Esophagus (tissue), 2 donors: ENCODE measurements around the gene BRD1. TPM values are rescaled to one million over a fixed set of nuclear protein-coding genes. Genes with fewer than 3 reads are reported as not detected.

Source experiments
- H3K27ac ChIP-seq, 2 donors: one replicate each; pipeline ENCODE4 v1.5.1; 2013; ENCODE audit warnings: low read depth in 2 of 2, mild to moderate bottlenecking in 2 of 2, inconsistent platforms in 1 of 2, low read length in 1 of 2, moderate library complexity in 1 of 2
- H3K27me3 ChIP-seq, 2 donors: one replicate each; pipeline ENCODE4 v1.6.1; 2013; ENCODE audit warnings: low read length in 2 of 2, control low read depth in 1 of 2, mild to moderate bottlenecking in 1 of 2; ENCODE audit not compliant: insufficient read depth in 2 of 2, control insufficient read depth in 1 of 2
- H3K36me3 ChIP-seq, 2 donors: one replicate each; pipeline ENCODE4 v1.6.1; 2013; ENCODE audit warnings: low read length in 1 of 2; ENCODE audit not compliant: control insufficient read depth in 2 of 2, insufficient read depth in 2 of 2
- H3K4me1 ChIP-seq, 2 donors: one replicate each; pipeline ENCODE4 v1.6.1; 2013; ENCODE audit warnings: low read length in 1 of 2; ENCODE audit not compliant: control insufficient read depth in 2 of 2, insufficient read depth in 2 of 2
- H3K4me3 ChIP-seq, 2 donors: one replicate each; pipeline ENCODE4 v1.5.1; 2013; ENCODE audit warnings: low read length in 2 of 2, mild to moderate bottlenecking in 2 of 2, low read depth in 1 of 2, moderate library complexity in 1 of 2
- H3K9me3 ChIP-seq, 2 donors: one replicate each; pipeline ENCODE4 v1.6.1; 2013; ENCODE audit warnings: mild to moderate bottlenecking in 2 of 2, low read depth in 1 of 2, low read length in 1 of 2, moderate library complexity in 1 of 2; ENCODE audit not compliant: control insufficient read depth in 2 of 2, insufficient read depth in 1 of 2
- WGBS, 2 donors: extraction: QIAGEN DNeasy Blood & Tissue Kit; methylation state at CpG; one replicate each; pipeline ENCODE4 v1.1.7; 2013; 5-methylcytosine and 5-hydroxymethylcytosine counted together
- polyA plus RNA-seq, 2 donors: library from polyadenylated mRNA; stranded (reverse); fragments of 200-250 nt; gene quantifications; one replicate each; pipeline ENCODE4 v1.2.3, GENCODE V29; 2013
- donor health status: healthy with polysubstance abuse.
- donor health status: Bipolar disorder and iron deficiency.

Gene BRD1
- polyA plus RNA-seq, 2 donors, result 17.7 to 23.5 TPM

DNA sequence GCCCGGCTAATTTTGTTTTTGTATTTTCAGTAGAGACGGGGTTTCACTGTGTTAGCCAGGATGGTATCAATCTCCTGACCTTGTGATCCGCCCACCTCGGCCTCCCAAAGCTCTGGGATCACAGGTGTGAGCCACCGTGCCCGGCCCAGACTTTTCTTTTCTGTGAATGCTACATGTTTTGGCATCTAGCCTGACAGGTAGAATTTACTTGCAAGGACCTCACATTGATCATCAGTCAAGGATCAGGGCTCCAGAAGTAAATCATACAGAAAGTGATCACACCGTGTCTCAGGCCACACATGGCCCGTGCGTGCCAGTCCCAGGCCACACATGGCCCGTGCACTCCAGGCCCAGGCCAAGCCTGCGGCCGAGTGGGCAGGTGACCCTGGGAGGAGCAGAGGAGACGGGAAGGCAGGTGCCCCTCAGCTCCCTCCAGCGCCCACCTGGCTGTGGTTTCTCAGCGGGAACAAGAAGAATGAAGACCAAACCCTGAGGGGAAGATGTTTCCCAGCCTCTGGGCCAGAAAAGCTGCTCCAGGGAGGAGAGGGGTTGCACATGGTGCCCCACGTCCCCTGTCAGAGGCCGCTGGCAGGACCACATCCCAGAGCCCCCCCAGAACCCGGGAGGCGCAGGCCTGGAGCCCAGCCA is 76.2 kb downstream of the BRD1 start:
- Histone ChIP-seq H3K27ac (no peak overlapping the region), H3K9me3 (peaks cover 0 to 5% of the 10 kb centered on the region in 2 donors), H3K4me3 (no peak overlapping the region), H3K27me3 (no peaks in the 10 kb centered on the region), H3K36me3 (no peaks in the 10 kb centered on the region), H3K4me1 (no peaks in the 10 kb centered on the region)
- WGBS, 2 donors, result 71 to 80% methylated on average over 19 of the region's 19 CpGs

DNA sequence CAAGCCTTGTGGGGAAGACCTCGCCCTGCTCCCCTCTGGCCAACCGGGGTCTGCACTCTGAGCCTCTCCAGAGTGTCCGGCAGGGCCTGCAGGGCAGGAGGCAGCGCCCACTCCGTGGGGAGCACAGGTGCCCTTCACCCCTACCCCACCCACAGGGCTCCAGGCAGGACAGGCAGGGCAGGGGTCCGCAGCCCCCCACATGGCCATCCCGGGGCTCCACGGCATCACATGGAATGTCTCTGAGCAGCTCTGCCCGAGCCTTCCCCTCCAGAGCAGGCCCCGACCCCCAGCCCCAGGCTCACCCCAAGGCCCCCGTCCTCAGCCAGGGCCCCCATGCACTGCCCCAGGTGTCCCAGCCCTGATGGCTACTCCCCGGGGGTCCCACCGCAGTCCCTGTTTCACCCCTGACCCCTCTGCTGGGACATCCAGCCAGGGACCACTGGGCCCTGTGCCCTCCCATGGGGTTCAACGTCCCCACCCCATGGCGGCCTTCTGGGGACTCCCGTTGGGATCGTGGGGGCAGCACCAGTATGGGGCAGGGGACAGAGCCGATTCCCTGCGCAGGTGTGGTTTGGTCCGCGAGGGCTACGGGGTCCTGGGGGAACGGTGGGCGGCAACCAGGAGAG is 77.7 kb downstream of the BRD1 start:
- no peaks in the 10 kb centered on the region for H3K27me3 ChIP-seq
- H3K36me3 ChIP-seq, result no peaks in the 10 kb centered on the region
- no peak overlapping the region for H3K27ac ChIP-seq
- no peak overlapping the region for H3K4me3 ChIP-seq
- H3K4me1 ChIP-seq, result no peaks in the 10 kb centered on the region
- peaks cover 0 to 5% of the 10 kb centered on the region in 2 donors for H3K9me3 ChIP-seq
- WGBS, 2 donors, result 89% methylated on average over 23 to 24 of the region's 24 CpGs

DNA sequence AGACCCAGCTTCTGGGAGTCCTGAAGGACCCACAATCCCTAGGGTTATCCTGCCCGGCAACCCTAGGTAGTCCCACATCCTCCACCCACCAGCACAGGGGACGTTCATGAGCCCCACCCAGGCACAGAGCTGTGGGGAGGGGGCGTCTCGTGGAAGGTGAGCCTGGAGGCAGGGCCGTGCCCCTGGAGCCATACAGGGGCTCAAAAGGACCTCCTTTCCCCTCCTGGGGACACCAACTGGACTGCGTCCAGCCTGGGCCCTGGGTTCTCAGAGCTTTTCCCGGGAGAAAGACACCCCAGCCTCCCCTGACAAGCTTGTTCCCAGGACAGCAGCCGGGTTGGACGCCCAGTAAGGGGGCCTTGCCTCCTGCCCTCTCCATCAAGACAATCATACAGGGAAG is 78.4 kb downstream of the BRD1 start:
- H3K4me1 ChIP-seq, result no peaks in the 10 kb centered on the region
- H3K4me3 ChIP-seq, result no peak overlapping the region
- WGBS, 2 donors, result 69 to 78% methylated on average over 9 of the region's 9 CpGs
- H3K9me3 ChIP-seq, result peaks cover 0 to 5% of the 10 kb centered on the region in 2 donors
- no peaks in the 10 kb centered on the region for H3K36me3 ChIP-seq
- no peak overlapping the region for H3K27ac ChIP-seq
- H3K27me3 ChIP-seq, result no peaks in the 10 kb centered on the region

DNA sequence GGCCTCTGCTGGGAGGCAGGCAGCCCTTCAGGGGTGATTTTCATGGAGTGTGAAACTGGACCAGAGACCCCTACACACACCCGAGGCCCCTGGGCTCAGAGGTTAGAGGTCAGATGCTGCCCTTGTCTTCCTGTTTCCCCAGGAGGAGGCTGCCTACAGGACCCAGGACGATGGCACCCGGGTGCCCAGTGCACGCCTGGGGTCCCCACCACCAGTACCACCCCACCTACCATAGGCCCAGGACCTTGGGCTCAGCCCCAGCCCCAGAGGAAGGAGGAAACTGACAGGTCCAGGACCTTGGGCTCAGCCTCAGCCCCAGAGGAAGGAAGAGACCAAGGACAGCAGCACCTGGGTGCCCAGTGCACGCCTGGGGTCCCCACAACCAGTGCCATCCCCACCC is 79.2 kb downstream of the BRD1 start:
- no peaks in the 10 kb centered on the region for H3K4me1 ChIP-seq
- no peaks in the 10 kb centered on the region for H3K27me3 ChIP-seq
- WGBS, 2 donors, result 69 to 80% methylated on average over 5 of the region's 5 CpGs
- no peak overlapping the region for H3K27ac ChIP-seq
- peaks cover 0 to 5% of the 10 kb centered on the region in 2 donors for H3K9me3 ChIP-seq
- H3K4me3 ChIP-seq, result no peak overlapping the region
- no peaks in the 10 kb centered on the region for H3K36me3 ChIP-seq

DNA sequence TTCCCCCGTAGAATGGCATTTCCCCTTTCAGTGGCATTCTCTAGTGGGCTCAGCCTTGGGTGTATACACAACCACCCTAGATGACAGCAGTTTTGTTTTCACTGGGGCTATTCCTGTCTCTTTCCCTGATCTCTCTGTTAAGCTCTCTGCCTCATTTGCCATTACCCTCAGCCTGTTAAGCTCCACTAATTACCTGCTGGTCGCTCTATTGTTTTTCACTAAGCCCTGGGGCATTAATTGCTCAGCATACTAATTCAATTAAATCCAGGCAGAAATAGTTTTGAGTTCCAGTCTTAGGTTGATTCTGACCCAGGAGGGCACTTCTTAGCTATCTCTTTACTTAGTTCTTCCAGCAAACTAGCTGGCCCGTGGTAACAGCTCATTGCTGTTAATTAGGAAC is 80.0 kb downstream of the BRD1 start:
- Histone ChIP-seq H3K4me3 (no peak overlapping the region), H3K27ac (no peak overlapping the region), H3K9me3 (peaks cover 0 to 5% of the 10 kb centered on the region in 2 donors), H3K27me3 (no peaks in the 10 kb centered on the region), H3K36me3 (no peaks in the 10 kb centered on the region), H3K4me1 (no peaks in the 10 kb centered on the region)
- 77 to 81% methylated on average over 3 of the region's 3 CpGs for WGBS, 2 donors

DNA sequence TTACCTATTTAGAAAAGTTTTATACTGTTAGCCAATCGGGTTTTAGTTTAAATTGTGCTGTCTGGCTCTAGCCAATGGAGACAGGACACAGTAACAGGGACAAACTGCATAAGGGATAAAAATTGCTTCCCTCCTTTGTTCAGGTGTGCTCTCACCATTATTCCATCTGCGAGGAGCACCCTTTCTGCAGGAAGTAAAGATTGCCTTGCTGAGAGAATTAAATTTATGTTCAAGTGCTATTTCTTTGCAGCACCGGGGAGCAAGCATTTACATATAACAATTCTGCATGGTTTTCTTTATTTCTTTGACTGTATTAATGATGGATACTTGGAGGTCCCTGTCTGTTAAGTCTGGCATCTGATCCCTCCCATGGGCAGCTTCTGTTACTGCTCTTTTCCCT is 80.5 kb downstream of the BRD1 start:
- H3K36me3 ChIP-seq, result no peaks in the 10 kb centered on the region
- no peaks in the 10 kb centered on the region for H3K4me1 ChIP-seq
- no peaks in the 10 kb centered on the region for H3K27me3 ChIP-seq
- no peak overlapping the region for H3K4me3 ChIP-seq
- H3K9me3 ChIP-seq, result peaks cover 0 to 5% of the 10 kb centered on the region in 2 donors
- WGBS, 2 donors, result 84 to 89% methylated on average over 3 of the region's 3 CpGs
- no peak overlapping the region for H3K27ac ChIP-seq

DNA sequence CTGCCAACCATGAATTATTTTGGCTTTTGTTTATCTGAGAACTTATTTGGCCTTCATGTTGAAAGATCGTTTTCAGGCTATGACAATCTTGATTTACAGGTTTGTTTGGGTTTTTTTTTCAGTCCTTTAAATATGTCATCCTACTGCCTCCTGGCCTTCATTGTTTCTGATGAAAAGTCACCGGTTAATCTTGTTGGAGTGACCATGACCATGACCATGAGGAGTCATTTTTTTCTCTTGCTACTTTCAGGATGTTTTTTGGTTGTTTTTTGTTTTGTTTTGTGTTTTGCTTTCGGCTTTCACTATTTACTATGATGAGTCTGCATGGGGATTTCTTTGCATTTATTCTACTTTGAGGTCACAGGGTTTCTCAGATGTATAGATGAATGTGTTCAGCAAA is 81.6 kb downstream of the BRD1 start:
- no peaks in the 10 kb centered on the region for H3K4me1 ChIP-seq
- no peaks in the 10 kb centered on the region for H3K36me3 ChIP-seq
- no peak overlapping the region for H3K27ac ChIP-seq
- no peaks in the 10 kb centered on the region for H3K27me3 ChIP-seq
- 57 to 64% methylated on average over 3 of the region's 3 CpGs for WGBS, 2 donors
- peaks cover 0 to 5% of the 10 kb centered on the region in 2 donors for H3K9me3 ChIP-seq
- H3K4me3 ChIP-seq, result no peak overlapping the region

DNA sequence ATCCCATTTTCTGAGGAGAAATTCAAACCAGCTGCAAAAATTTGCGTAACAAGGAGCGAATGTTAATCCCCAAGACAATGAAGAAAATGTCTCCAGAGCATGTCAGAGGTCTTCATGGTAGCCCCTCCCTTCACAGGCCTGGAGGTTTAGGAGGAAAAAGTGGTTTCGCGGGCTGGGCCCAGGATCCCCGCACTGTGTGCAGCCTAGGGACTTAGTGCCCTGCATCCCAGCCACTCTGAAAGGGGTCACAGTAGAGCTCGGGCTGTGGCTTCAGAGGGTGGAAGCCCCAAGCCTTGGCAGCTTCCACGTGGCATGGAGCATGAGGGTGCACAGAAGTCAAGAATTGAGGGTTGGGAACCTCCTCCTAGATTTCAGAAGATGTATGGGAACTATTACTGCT is 87.4 kb downstream of the BRD1 start:
- no peaks in the 10 kb centered on the region for H3K9me3 ChIP-seq
- H3K27ac ChIP-seq, result no peak overlapping the region
- H3K4me3 ChIP-seq, result no peak overlapping the region
- 74 to 76% methylated on average over 7 of the region's 7 CpGs for WGBS, 2 donors
- peaks cover 0 to 3% of the 10 kb centered on the region in 2 donors for H3K27me3 ChIP-seq
- no peaks in the 10 kb centered on the region for H3K36me3 ChIP-seq
- H3K4me1 ChIP-seq, result no peaks in the 10 kb centered on the region

DNA sequence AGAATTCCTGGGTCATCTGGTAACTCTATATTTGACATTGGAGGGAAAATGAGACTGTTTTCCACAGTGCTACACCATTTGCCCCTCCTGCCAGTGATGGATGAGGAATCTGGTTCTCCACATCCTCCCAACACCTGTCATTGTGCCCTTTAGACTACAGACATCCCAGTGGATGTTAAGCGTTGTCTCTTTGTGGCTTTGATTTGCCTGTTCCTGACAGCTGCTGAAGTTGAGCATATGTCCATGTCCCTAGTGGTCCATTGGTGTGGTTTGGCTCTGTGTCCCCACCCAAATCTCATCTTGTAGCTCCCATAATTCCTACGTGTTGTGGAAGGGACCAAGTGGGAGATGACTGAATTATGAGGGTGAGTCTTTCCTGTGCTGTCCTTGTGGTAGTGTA is 88.5 kb downstream of the BRD1 start:
- H3K36me3 ChIP-seq, result no peaks in the 10 kb centered on the region
- no peaks in the 10 kb centered on the region for H3K9me3 ChIP-seq
- no peak overlapping the region for H3K27ac ChIP-seq
- peaks cover 0 to 3% of the 10 kb centered on the region in 2 donors for H3K27me3 ChIP-seq
- no peak overlapping the region for H3K4me3 ChIP-seq
- no peaks in the 10 kb centered on the region for H3K4me1 ChIP-seq
- 66 to 76% methylated on average over 2 of the region's 2 CpGs for WGBS, 2 donors

DNA sequence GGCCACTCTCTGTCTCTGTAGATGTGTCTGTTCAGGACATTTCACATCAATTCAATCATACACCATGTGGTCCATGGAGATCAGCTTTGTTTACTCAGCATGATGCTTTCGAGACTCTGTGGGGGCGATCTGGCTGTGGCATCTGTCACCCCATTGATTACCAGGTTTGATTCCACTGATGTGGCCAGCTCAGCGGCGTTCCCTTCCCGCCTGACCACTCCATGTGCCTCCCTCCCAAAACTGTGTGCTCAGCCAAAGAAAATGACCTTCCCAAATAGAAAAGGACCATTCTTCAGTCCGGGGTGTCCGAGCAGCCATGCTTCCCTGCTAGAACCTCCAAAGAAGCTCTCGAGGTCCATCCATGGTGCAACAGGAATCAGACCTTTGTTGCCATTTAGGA is 89.1 kb downstream of the BRD1 start:
- Histone ChIP-seq H3K27ac (no peak overlapping the region), H3K4me3 (no peak overlapping the region), H3K36me3 (no peaks in the 10 kb centered on the region), H3K9me3 (no peaks in the 10 kb centered on the region), H3K27me3 (peaks cover 0 to 3% of the 10 kb centered on the region in 2 donors), H3K4me1 (no peaks in the 10 kb centered on the region)
- WGBS, 2 donors, result 73 to 81% methylated on average over 8 of the region's 8 CpGs
